Right ventricle myocardium inferior (tissue), 1 donor: ENCODE data around the gene PLOD3. TPM values are rescaled to one million over a fixed set of nuclear protein-coding genes. Genes with fewer than 3 reads are reported as not detected.
"Not testable (repeated sequence)": the region's sequence is repeated elsewhere in the genome, so short reads cannot be mapped to it uniquely, and the experiment has no call there.

Source experiments
- ATAC-seq: fragments of 200-7000 bp; cut with Tn5 transposase; one replicate; pipeline ENCODE4 v1.9.1; 2020; ENCODE audit warnings: mild to moderate bottlenecking, moderate library complexity
- DNase-seq: peaks from one replicate; pipeline ENCODE4 v3.0.0; 2021; ENCODE audit errors: missing footprints
- intact Hi-C: fragments of 100-400 bp; cut with DNase I; formaldehyde crosslinking; loops from one replicate; pipeline ENCODE4 v1.11.0; 2022
- long read RNA-seq: library from polyadenylated mRNA; unstranded; transcript quantifications from one replicate; pipeline ENCODE4 v2.0.0, GENCODE V29; 2021
- total RNA-seq: library from RNA; stranded (reverse); fragmentation: NEBNext Ultra II Directional; extraction: Animal tissue kit (Norgen Biotek cat#: 25700); gene quantifications from one replicate; pipeline ENCODE4 v1.2.1, GENCODE V29; 2021
- donor health status: DM: no; HTN: yes; CAD: no; lungs with severe emphysema.

PLOD3 gene
- 41.7 TPM for total RNA-seq
- long read RNA-seq, transcript PLOD3-201 (19 exons, 2,920 nt) = major isoform, 24 of 38 reads
- long read RNA-seq, partial matches to known transcripts = 12 of 38 reads
- long read RNA-seq, other reads (novel, unspliced or antisense) = 2 of 38 reads

- peak; percentile 95 for ATAC-seq
- intact Hi-C loops = loop anchor here (1.0 kb wide), 1 partner anchor 27 kb away; no protein-coding TSS in a partner anchor
Measured at GRCh38 chr7:101217388-101218235, at the start of gene PLOD3, which contains the start of gene ZNHIT1. Gene PLOD3, minus strand, starts transcription at chr7:101217581. Its CDS starts 307 bp downstream, at chr7:101217274. Gene ZNHIT1, plus strand, starts transcription at chr7:101218165. Its CDS starts 31 bp downstream, at chr7:101218196.

DNA sequence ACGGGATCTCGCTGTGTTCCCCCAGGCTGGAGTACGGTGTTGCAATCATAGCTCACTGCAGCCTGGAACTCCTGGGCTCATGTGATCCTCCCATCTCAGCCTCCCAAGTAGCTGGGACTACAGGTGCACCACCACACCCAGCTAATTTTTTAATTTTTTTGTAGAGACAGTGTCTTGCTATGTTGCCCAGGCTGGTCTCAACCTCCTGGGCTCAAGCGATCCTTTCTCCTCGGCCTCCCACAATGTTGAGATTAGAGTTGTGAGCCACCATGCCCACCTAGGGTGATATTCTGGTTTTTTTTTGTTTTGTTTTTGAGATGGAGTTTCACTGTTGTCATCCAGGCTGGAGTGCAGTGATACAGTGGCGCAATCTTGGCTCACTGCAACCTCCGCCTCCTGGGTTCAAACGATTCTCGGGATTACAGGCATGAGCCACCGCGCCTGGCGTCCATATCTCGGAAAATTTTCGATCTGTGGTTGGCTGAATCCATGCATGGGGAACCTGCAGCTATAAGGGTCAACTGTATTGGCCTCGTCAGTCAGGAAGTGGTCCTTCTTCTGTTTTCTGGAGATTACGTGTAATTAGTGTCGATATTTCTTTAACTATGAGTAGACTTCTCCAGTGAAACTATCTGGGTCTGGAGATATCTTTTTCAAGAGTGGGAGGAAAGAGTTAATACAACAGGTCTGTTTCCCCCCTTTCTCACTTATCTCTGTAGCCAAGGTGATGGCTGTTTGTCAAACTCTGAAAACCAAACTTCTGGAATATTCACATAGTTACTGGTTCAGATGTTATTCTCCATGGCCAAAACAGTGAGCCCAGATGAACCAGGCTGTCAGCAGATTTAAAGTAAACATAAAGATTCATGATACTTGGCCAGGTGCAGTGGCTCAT lies 48.5 kb upstream of the PLOD3 start:
- ATAC-seq = no peak
- intact Hi-C loops = no loop called here
- no peak for DNase-seq

More at GRCh38 chr7:101217388-101218235, at the start of gene PLOD3, which contains the start of gene ZNHIT1:
- DNase-seq = peak; percentile 97

GRCh38 chr7:101264102-101264706 lies 46.8 kb upstream of the PLOD3 start:
- ATAC-seq = peak; percentile 83
- DNase-seq, intact Hi-C loops: not testable (repeated sequence)

DNA sequence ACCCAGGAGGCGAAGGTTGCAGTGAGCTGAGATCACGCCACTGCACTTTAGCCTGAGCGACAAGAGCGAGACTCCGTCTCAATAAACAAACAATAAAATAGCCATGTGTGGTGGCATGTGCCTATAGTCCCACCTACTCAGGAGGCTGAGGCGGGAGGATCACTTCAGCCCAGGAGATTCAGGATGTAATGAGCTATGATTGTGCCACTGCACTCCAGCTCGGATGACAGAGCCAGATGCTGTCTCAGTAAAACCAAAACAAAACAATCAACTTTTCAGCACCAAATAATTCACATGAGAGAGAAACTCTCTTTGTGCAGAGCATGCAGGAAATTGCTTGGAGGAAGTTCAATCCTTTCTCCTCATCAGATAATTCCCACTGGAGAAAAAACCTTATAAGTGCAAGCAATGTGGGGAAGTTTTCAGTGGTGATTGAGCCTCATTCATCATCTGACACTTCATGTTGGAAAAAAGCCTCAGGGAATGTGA lies 40.9 kb upstream of the PLOD3 start:
- intact Hi-C loops = no loop called here
- ATAC-seq = no peak
- no peak for DNase-seq

- ATAC-seq (no peak), DNase-seq (no peak)
- intact Hi-C loops = no loop called here
Measured at GRCh38 chr7:101255796-101256195, 38.4 kb upstream of the PLOD3 start.

GRCh38 chr7:101253199-101253598 lies 35.8 kb upstream of the PLOD3 start:
- intact Hi-C loops, DNase-seq, ATAC-seq: not testable (repeated sequence)

GRCh38 chr7:101251871-101252659 lies 34.7 kb upstream of the PLOD3 start:
- intact Hi-C loops = no loop called here
- DNase-seq = peak; percentile 98
- ATAC-seq = peak; percentile 100

DNA sequence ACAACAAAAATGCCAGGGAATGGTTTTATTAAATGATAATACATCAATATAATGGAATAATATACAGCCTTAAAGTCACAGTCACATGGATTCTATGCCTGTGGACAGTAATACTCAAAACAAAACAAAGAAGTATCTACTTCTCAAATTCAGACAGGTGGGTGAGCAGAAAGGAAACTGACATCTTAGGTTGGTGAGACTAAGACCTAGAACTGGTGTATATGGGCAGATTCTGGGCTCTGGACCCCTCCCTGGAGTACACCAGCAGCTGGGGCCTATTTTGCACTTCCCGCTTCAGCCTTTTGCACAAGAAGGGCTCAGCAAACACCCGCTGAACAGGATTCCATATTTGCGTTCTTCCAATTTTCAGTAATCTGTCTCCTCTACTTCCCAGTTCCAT lies 32.9 kb upstream of the PLOD3 start:
- intact Hi-C loops = no loop called here
- DNase-seq (no peak), ATAC-seq (no peak)

DNA sequence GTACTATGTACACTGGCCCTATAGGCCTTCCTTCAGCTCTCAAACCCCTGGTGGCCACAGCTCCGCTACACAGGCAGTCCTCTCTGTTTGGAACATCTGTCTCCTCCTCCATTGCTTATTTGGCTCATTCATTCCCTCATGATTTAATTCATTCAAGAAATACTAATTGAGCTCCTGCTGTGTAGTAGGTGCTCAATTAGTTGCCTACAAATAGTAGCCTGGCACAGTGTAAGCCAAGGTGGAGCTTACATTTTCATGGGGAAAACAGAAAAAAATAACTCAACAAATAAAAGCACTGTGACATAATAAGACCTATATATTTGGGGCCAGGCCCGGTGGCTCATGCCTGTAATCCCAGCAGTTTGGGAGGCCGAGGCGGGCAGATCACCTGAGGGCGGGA lies 30.9 kb upstream of the PLOD3 start:
- intact Hi-C loops = no loop called here
- ATAC-seq = no peak
- DNase-seq = no peak

- no peak for DNase-seq
- no peak for ATAC-seq
- intact Hi-C loops = no loop called here
Measured at GRCh38 chr7:101245147-101245668, 27.8 kb upstream of the PLOD3 start.

DNA sequence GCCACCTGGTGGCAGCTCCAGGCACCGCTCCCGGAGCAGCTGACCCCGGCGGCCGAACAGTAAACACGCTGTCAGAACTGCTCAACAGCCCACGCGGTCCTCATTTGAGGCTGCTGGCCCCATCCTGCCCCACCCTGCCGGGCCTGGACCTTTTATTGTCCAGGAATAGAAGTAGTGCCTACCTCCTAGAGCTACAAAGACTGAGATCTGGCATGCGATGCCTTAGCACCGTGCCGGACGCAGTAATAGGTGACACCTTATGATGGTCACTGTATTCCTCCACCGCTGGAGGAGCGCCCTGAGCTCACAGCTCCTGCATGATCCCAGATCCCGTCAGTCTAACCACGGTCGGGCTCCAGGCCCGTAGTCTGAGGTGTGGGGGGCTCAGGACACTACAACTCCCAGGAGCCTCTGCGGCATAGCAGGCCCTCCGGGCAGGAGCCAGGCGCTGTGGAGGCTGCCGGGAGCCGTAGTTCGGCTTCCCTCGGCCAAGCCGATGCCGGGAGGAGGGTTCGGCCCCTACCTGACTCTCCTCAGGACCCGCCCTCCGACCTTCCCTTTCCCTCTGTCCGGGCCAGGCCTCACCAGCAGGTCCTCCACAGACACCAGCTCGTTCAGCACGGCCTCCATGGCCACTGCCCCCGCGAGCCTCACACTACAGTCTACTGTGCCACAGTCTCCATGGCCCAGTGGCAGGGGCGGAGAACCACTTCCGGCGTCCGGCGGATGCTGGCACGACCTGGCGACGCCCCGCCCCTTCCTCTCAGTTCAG lies 27.2 kb upstream of the PLOD3 start, which contains the start of gene FIS1:
Gene FIS1 (minus strand): TSS at position 707 of the 772 bp plus-strand sequence. CDS start 77 bp downstream, at position 630.
- DNase-seq = peak; percentile 97
- intact Hi-C loops = loop anchor here (1.0 kb wide), 1 partner anchor 26 kb away; the partner anchor contains the start of gene ZNHIT1

GRCh38 chr7:101243646-101244374 lies 26.4 kb upstream of the PLOD3 start:
- ATAC-seq = no peak
- no peak for DNase-seq
- intact Hi-C loops = loop anchor here (1.0 kb wide), 1 partner anchor 26 kb away; the partner anchor contains the start of gene ZNHIT1

More for the DNA sequence above, 27.2 kb upstream of the PLOD3 start, which contains the start of gene FIS1:
- ATAC-seq = peak; percentile 98

GRCh38 chr7:101241443-101242349 lies 24.3 kb upstream of the PLOD3 start:
- intact Hi-C loops = no loop called here
- no peak for DNase-seq
- no peak for ATAC-seq

DNA sequence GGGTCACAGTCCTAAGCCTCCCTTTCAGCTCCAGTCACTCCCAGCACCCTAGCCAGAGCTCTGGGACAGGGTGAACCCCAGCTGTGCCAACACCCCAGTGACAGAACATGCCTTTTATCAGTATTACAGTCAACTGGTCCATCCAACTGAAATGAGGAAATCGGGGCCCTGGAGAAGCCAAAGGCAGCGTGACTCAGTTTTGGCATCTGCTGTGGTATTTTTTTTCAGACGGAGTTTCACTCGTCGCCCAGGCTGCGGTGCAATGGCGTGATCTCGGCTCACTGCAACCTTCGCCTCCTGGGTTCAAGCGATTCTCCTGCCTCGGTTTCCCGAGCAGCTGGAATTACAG lies 23.6 kb upstream of the PLOD3 start:
- DNase-seq = no peak
- ATAC-seq = no peak
- intact Hi-C loops = no loop called here
